A673 (cell line): ENCODE data around the gene GRID1. TPM values are rescaled to one million over a fixed set of nuclear protein-coding genes. Genes with fewer than 3 reads are reported as not detected.

ENCODE experiments used
- BruUV-seq: library from RNA; stranded (reverse); fragments of 400-500 nt; replicated peaks from 2 replicates; lab custom pipeline; 2021; lab: Mats Ljungman, UMichigan
- CTCF ChIA-PET: fragments of 300-600 bp; sonication (Branson Sonifier 250); formaldehyde crosslinking; loops from one replicate; lab custom pipeline; 2022; ENCODE audit warnings: antibody characterized with exemption; lab: Charles Lee
- POLR2A ChIA-PET: fragments of 300-600 bp; sonication (Branson Sonifier 250); formaldehyde crosslinking; loops from one replicate; lab custom pipeline; 2022; ENCODE audit warnings: antibody characterized with exemption; ENCODE audit not compliant: low non-redundant PET; lab: Charles Lee
- DNase-seq: peaks from one replicate; pipeline ENCODE4 v3.0.0-alpha.2; 2015; ENCODE audit warnings: low spot score
- H3K27ac ChIP-seq: fragments of 200-600 bp; sonication (generic); 2 replicates; pipeline ENCODE4 v1.5.1; 2016; ENCODE audit warnings: mixed run types, low read depth, mild to moderate bottlenecking, mixed read lengths, antibody characterized with exemption, low read length; ENCODE audit not compliant: poor library complexity, severe bottlenecking
- H3K27me3 ChIP-seq: fragments of 200-600 bp; sonication (generic); replicated peaks from 2 replicates; pipeline ENCODE4 v1.6.1; 2017; ENCODE audit warnings: mixed run types, low read depth, mild to moderate bottlenecking, mixed read lengths, antibody characterized with exemption, low read length; ENCODE audit not compliant: insufficient read depth, poor library complexity
- H3K36me3 ChIP-seq: fragments of 200-600 bp; sonication (generic); 2 replicates; pipeline ENCODE4 v1.6.1; 2016; ENCODE audit warnings: mixed run types, mild to moderate bottlenecking, mixed read lengths, antibody characterized with exemption, low read length; ENCODE audit not compliant: insufficient read depth, poor library complexity, severe bottlenecking
- H3K4me1 ChIP-seq: fragments of 200-600 bp; sonication (generic); 2 replicates; pipeline ENCODE4 v1.6.1; 2017; ENCODE audit warnings: mixed run types, mild to moderate bottlenecking, mixed read lengths, antibody characterized with exemption, low read length; ENCODE audit not compliant: insufficient read depth, poor library complexity, severe bottlenecking
- H3K4me3 ChIP-seq: fragments of 200-600 bp; sonication (generic); 2 replicates; pipeline ENCODE4 v1.5.1; 2016; ENCODE audit warnings: low read depth, mixed run types, mild to moderate bottlenecking, mixed read lengths, low read length; ENCODE audit not compliant: poor library complexity, severe bottlenecking
- H3K9me3 ChIP-seq: fragments of 200-600 bp; sonication (generic); 2 replicates; pipeline ENCODE4 v1.6.1; 2016; ENCODE audit warnings: mixed run types, low read depth, mild to moderate bottlenecking, mixed read lengths, antibody characterized with exemption, low read length; ENCODE audit not compliant: poor library complexity, severe bottlenecking
- EZH2 ChIP-seq: fragments of 200-600 bp; sonication (generic); IDR thresholded peaks from 2 replicates; pipeline ENCODE4 v1.6.1; 2017; ENCODE audit warnings: borderline replicate concordance, low read depth, mild to moderate bottlenecking, mixed read lengths, antibody characterized with exemption, low read length; ENCODE audit not compliant: poor library complexity, severe bottlenecking
- intact Hi-C: fragments of 100-400 bp; cut with micrococcal nuclease; formaldehyde crosslinking; loops from one replicate; pipeline ENCODE4 v1.10.0; 2022; ENCODE audit not compliant: unreplicated experiment
- total RNA-seq: library from RNA; stranded (reverse); gene quantifications from 2 replicates; pipeline ENCODE4 v1.2.3, GENCODE V29; 2021
- TF ChIP-seq, protein P1 (sequence below): fragments of 300-800, 200-600 bp; sonication (generic); conservative IDR thresholded peaks from 2 replicates; pipeline ENCODE4 v1.5.1; 2017; ENCODE audit warnings: low read depth, mild to moderate bottlenecking, antibody characterized with exemption, low read length, moderate library complexity, mixed read lengths

GRID1 gene
- total RNA-seq, 1 experiment from 2014 or later = not detected

DNA sequence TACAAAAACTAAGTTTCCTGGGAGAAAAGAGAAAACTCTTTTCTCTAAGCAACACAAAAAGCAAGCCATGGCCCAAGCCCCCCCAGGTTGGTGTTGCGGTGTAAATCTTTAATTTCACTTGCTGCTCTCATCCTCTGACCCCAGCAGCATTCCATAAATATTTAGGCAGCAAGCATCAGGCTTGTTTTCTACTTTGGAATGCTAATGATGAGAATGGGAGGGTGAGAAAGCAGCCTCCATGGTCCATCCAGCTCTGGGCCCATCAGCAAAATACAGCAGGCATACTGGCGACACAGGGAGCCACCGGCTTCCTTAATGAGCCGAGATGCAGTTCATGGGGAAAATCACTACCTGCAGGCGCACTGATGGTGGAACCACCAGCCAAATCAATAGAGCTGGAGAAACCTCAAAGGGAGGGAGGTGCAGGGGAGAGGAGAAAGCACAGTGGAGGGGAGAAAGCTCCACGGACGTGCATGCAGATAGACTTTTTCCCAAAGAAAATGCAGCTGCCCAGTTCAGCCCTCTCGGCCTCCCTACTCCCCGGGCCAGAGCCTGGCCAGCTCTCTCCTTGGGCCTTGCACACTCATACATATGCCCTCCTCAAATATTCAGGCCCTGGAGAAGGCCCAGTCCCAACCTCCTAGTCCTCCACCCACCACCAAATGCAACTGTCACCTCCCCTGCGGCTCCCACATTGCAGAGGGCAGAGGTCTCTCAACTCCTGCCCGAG, 131.9 kb downstream of the GRID1 start:
- Histone ChIP-seq H3K4me3 (no peak overlapping the region), H3K36me3 (no peaks in the 10 kb centered on the region), H3K9me3 (no peaks in the 10 kb centered on the region), H3K4me1 (no peaks in the 10 kb centered on the region), H3K27ac (no peak overlapping the region), H3K27me3 (no peaks in the 10 kb centered on the region)
- TF ChIP-seq, protein P1, sequence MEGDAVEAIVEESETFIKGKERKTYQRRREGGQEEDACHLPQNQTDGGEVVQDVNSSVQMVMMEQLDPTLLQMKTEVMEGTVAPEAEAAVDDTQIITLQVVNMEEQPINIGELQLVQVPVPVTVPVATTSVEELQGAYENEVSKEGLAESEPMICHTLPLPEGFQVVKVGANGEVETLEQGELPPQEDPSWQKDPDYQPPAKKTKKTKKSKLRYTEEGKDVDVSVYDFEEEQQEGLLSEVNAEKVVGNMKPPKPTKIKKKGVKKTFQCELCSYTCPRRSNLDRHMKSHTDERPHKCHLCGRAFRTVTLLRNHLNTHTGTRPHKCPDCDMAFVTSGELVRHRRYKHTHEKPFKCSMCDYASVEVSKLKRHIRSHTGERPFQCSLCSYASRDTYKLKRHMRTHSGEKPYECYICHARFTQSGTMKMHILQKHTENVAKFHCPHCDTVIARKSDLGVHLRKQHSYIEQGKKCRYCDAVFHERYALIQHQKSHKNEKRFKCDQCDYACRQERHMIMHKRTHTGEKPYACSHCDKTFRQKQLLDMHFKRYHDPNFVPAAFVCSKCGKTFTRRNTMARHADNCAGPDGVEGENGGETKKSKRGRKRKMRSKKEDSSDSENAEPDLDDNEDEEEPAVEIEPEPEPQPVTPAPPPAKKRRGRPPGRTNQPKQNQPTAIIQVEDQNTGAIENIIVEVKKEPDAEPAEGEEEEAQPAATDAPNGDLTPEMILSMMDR = no peak
- TF ChIP-seq EZH2 = no peak
- intact Hi-C loops = no loop called here
- no TSS peak for BruUV-seq
- CTCF ChIA-PET = no interaction called here
- POLR2A ChIA-PET = no interaction called here
- DNase-seq = no peak

DNA sequence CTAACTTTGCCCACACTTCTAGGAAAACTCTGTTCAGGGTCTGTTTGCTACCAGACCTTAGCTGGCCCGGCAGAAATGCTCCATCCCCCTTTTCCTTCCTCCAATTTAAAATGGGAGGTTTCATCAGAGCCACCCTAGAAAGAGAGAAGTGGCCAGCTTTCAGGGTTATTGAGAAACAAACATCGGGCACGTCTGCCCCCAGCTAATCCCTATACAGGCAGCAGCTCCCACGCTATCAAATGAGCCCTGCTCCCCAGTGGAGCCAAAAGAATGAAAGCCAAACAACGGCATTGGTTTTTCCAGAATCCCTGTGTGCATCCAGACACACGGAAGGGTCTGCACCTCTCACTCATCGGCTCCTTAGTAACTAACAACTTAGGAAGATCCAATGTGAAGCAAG, 132.5 kb downstream of the GRID1 start:
- DNase-seq = no peak
- Histone ChIP-seq H3K4me1 (no peaks in the 10 kb centered on the region), H3K27ac (no peak overlapping the region), H3K36me3 (no peaks in the 10 kb centered on the region), H3K4me3 (no peak overlapping the region), H3K9me3 (no peaks in the 10 kb centered on the region), H3K27me3 (no peaks in the 10 kb centered on the region)
- no TSS peak for BruUV-seq
- POLR2A ChIA-PET = no interaction called here
- CTCF ChIA-PET = no interaction called here
- TF ChIP-seq EZH2 = no peak
- TF ChIP-seq, protein P1 = no peak
- intact Hi-C loops = no loop called here

DNA sequence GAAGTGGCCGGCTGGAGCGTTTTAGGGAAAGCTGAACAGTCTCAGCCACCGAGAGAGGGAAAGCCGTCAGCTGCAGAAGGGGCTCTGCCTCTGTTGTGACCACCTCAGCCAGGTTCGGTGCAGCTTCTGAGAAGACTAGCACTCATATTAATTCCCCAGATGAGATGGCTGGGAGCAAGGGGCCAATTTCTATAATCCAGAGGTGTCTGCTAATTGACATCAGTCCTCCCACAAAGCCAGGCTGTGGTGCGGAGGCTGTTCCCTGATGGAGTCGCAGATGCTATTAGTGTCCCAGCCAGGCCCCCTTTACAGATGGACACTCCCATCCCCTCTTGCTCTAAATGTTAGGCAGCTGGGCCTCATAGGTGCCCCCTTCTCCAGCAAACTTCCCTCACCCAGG, 133.5 kb downstream of the GRID1 start:
- Histone ChIP-seq H3K4me3 (no peak overlapping the region), H3K27ac (no peak overlapping the region), H3K27me3 (no peaks in the 10 kb centered on the region), H3K36me3 (no peaks in the 10 kb centered on the region), H3K9me3 (no peaks in the 10 kb centered on the region), H3K4me1 (no peaks in the 10 kb centered on the region)
- POLR2A ChIA-PET = no interaction called here
- intact Hi-C loops = no loop called here
- TF ChIP-seq EZH2 = no peak
- TF ChIP-seq, protein P1 = no peak
- BruUV-seq = no TSS peak
- CTCF ChIA-PET = no interaction called here
- no peak for DNase-seq
